ENCODE data around the gene HPS4.

The HPS4 gene

GRCh38 chr22:26435327-26436093, 48.1 kb downstream of the HPS4 start:
- DNase-seq = no peak
- Histone ChIP-seq H3K27me3 (no peaks in the 10 kb centered on the region), H3K9me3 (no peaks in the 10 kb centered on the region), H3K4me3 (ENCODE audit: low read depth, low read length) (no peak overlapping the region), H3K4me1 (no peaks in the 10 kb centered on the region), H3K36me3 (no peaks in the 10 kb centered on the region)
- TF ChIP-seq CTCF (IDR thresholded peaks at IDR 0.05; ENCODE audit: low read depth, low read length) = no peak

DNA sequence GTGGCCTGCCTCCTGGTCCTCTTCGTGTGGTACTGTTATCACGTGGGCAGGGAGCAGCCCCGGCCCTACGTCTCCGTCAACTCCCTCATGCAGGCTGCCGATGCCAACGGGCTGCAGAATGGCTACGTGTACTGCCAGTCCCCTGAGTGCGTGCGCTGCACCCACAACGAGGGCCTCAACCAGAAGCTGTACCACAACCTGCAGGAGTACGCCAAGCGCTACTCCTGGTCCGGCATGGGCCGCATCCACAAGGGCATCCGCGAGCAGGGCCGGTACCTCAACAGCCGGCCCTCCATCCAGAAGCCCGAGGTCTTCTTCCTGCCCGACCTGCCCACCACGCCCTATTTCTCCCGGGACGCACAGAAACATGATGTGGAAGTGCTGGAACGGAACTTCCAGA, 49.8 kb downstream of the HPS4 start:
- Histone ChIP-seq H3K27me3 (peaks cover 7% of the 10 kb centered on the region), H3K4me3 (ENCODE audit: low read depth, low read length) (no peak overlapping the region), H3K4me1 (no peaks in the 10 kb centered on the region), H3K36me3 (no peaks in the 10 kb centered on the region), H3K9me3 (no peaks in the 10 kb centered on the region)
- DNase-seq = no peak
- no peak for TF ChIP-seq CTCF (IDR thresholded peaks at IDR 0.05; ENCODE audit: low read depth, low read length)

- TF ChIP-seq CTCF (IDR thresholded peaks at IDR 0.05; ENCODE audit: low read depth, low read length) = no peak
- Histone ChIP-seq H3K9me3 (no peaks in the 10 kb centered on the region), H3K4me1 (no peaks in the 10 kb centered on the region), H3K36me3 (no peaks in the 10 kb centered on the region), H3K4me3 (ENCODE audit: low read depth, low read length) (no peak overlapping the region), H3K27me3 (peaks cover 12% of the 10 kb centered on the region)
- no peak for DNase-seq
These were observed 50.8 kb downstream of the HPS4 start for GRCh38 chr22:26432619-26433311.

GRCh38 chr22:26431261-26431995, 52.2 kb downstream of the HPS4 start:
- no peak for TF ChIP-seq CTCF (IDR thresholded peaks at IDR 0.05; ENCODE audit: low read depth, low read length)
- peaks cover 12% of the 10 kb centered on the region for H3K27me3 ChIP-seq
- DNase-seq = no peak
- H3K4me3 ChIP-seq (ENCODE audit: low read depth, low read length) = no peak overlapping the region
- no peaks in the 10 kb centered on the region for H3K9me3 ChIP-seq
- no peaks in the 10 kb centered on the region for H3K4me1 ChIP-seq
- H3K36me3 ChIP-seq = no peaks in the 10 kb centered on the region

DNA sequence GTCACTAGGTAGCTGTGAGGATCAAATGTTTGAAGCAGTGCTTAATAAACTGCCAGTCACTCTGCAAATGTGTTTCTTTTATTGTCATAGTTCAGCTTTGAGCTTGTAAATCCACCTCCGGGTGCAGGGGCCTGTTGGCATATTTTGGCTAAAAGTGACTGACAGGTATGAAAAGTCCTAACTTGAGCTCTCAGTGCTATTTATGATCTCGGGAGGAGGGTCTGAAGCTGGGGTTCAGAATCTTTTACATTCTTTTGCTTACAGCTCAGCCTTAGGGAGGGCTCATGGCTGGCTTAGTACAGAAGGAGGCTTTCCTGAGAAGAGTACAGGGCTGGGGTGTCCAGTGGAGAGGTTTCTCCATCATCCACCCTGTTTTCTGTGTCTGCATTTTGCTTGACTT, 53.0 kb downstream of the HPS4 start:
- peaks cover 17% of the 10 kb centered on the region for H3K27me3 ChIP-seq
- no peaks in the 10 kb centered on the region for H3K9me3 ChIP-seq
- no peak for TF ChIP-seq CTCF (IDR thresholded peaks at IDR 0.05; ENCODE audit: low read depth, low read length)
- H3K4me3 ChIP-seq (ENCODE audit: low read depth, low read length) = no peak overlapping the region
- no peaks in the 10 kb centered on the region for H3K36me3 ChIP-seq
- H3K4me1 ChIP-seq = no peaks in the 10 kb centered on the region
- DNase-seq = no peak

Data from BE2C (cell line).